Hepatocyte (in vitro differentiated cells): Measurements from ENCODE around the gene ZNF326.

Source experiments
- CTCF ChIP-seq: fragments of 200-600 bp; sonication (generic); IDR thresholded peaks from 2 replicates; pipeline ENCODE4 v1.5.1; 2016; ENCODE audit warnings: antibody characterized with exemption, mild to moderate bottlenecking; ENCODE audit not compliant: poor library complexity
- EZH2 ChIP-seq: fragments of 200-600 bp; sonication (generic); IDR thresholded peaks from 2 replicates; pipeline ENCODE4 v1.6.1; 2016; ENCODE audit warnings: antibody characterized with exemption, mild to moderate bottlenecking, borderline replicate concordance

DNA sequence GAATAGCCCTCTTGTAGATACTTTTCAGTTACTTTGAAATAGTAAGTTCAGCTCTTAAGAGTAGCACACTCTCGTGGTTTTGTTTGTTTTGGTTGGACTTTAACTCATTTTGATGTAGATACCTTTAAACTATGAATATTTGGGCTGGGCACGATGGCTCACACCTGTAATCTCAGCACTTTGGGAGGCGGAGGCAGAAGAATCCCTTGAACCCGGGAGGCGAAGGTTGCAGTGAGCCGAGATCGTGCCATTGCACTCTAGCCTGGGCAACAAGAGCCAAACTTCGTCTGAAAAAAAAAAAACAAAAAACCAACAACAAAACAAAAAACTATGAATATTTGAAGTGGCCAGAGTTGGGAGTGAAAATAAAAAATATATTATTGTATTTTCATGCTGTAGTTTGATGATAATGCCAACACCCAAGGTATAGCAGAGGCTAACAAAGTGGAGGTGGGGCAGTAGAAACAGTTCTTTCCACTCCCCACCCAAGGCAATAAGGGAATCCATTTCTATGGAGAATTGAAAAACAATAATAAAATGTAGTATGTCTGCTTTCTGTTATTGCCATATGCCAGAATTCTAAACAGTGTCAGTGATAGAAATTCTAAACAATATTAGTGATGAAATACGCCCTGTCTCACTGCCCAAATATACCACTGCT is 1.7 kb downstream of the ZNF326 start:
- TF ChIP-seq EZH2, result no peak
- no peak for TF ChIP-seq CTCF
